OCI-M1 (cell line): ENCODE results near the gene SGSM1.

Experiments
- DNase-seq: peaks from one replicate; lab custom pipeline; 2025; lab: John Stamatoyannopoulos, UW

SGSM1 gene

GRCh38 chr22:24952837-24953383 is 146.9 kb downstream of the SGSM1 start:
- peak; percentile 60 for DNase-seq

GRCh38 chr22:24953384-24954113 is 147.5 kb downstream of the SGSM1 start:
- DNase-seq = no peak

GRCh38 chr22:24954114-24954463 is 148.1 kb downstream of the SGSM1 start:
- no peak for DNase-seq

- no peak for DNase-seq
These were observed 148.8 kb downstream of the SGSM1 start for GRCh38 chr22:24954856-24955255.

GRCh38 chr22:24957043-24957442 is 151.0 kb downstream of the SGSM1 start:
- no peak for DNase-seq

GRCh38 chr22:24961217-24961844 is 155.3 kb downstream of the SGSM1 start:
- DNase-seq = peak; percentile 45

GRCh38 chr22:24962094-24962493 is 156.1 kb downstream of the SGSM1 start:
- no peak for DNase-seq

GRCh38 chr22:24962835-24963234 is 156.8 kb downstream of the SGSM1 start:
- no peak for DNase-seq

GRCh38 chr22:24964441-24964840 is 158.4 kb downstream of the SGSM1 start:
- DNase-seq = no peak

- DNase-seq = no peak
These were observed 160.0 kb downstream of the SGSM1 start for GRCh38 chr22:24965822-24966626.

GRCh38 chr22:24968066-24968561 is 162.1 kb downstream of the SGSM1 start:
- DNase-seq = no peak

GRCh38 chr22:24969560-24970301 is 163.7 kb downstream of the SGSM1 start:
- peak; percentile 50 for DNase-seq

- no peak for DNase-seq
These were observed 166.4 kb downstream of the SGSM1 start for GRCh38 chr22:24972369-24972768.

GRCh38 chr22:24973872-24974271 is 167.9 kb downstream of the SGSM1 start:
- no peak for DNase-seq

GRCh38 chr22:24975125-24975640 is 169.2 kb downstream of the SGSM1 start:
- no peak for DNase-seq

- no peak for DNase-seq
These were observed 169.9 kb downstream of the SGSM1 start for GRCh38 chr22:24975813-24976341.

GRCh38 chr22:24976442-24977218 is 170.6 kb downstream of the SGSM1 start:
- no peak for DNase-seq
